Measurements from ENCODE around the gene PSMF1. TPM values are rescaled to one million over a fixed set of nuclear protein-coding genes. Genes with fewer than 3 reads are reported as not detected.

The PSMF1 gene
- total RNA-seq, 1 experiment from 2014 or later, result 90.8 TPM

DNA sequence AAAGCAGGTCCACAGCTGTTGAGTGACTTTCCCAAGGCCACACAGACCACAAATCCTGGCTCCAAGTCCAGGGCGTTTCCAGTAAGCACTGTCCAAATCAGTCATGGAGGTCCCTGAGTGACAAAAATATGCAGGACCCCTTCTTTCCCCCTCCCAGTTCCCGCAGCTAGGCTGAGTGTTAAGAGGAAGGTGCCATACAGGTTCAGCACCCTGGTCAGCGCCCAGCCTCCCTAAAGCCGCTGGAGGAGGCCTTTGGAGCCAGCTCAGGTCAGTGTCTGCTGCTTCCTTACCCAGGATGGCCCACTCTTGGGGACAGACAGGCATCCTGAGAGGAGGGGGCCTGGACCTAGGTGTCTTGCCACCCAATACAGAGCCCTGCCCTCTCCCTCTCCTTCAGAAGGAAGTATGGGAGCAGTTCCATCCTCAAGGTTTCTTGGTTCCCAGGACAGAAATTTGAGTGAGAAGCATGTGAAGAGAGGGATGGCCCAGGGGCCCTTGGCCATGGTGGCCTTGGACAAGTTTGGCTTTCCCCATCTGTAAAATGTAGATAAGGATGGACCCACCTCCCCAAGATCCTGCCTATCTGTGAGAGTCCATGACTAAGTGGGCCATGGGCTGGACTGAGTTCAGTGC lies 53.2 kb downstream of the PSMF1 start:
- Histone ChIP-seq H3K9me3 (ENCODE audit: control insufficient read depth, low read depth, low read length) (no peaks in the 10 kb centered on the region), H2BK20ac (ENCODE audit: low read depth, low read length, poor library complexity, severe bottlenecking) (no peak overlapping the region), H4K91ac (ENCODE audit: insufficient read length, low read depth, low read length) (no peak overlapping the region), H2BK15ac (ENCODE audit: low read depth, low read length) (no peak overlapping the region), H3T11ph (ENCODE audit: low read length) (no peak overlapping the region), H2BK12ac (ENCODE audit: insufficient read length, low read depth, low read length) (no peak overlapping the region), H3K23me2 (ENCODE audit: insufficient read length, low read depth, low read length, poor library complexity, severe bottlenecking) (no peaks in the 10 kb centered on the region), H3K23ac (ENCODE audit: insufficient read length, low read depth, low read length) (no peak overlapping the region), H3K4me1 (ENCODE audit: insufficient read depth, low read length) (no peaks in the 10 kb centered on the region), H2AK5ac (ENCODE audit: insufficient read length, low read length) (no peak overlapping the region), H3K27ac (ENCODE audit: insufficient read length, low read depth, low read length) (no peak overlapping the region), H4K5ac (ENCODE audit: insufficient read length, low read depth, low read length) (no peak overlapping the region), H4K20me1 (ENCODE audit: control insufficient read depth, insufficient read depth, insufficient read length) (no peaks in the 10 kb centered on the region), H3K79me1 (ENCODE audit: insufficient read depth, low read depth, low read length, poor library complexity, severe bottlenecking) (no peaks in the 10 kb centered on the region), H2BK120ac (ENCODE audit: low read depth, low read length, poor library complexity, severe bottlenecking) (no peak overlapping the region), H3K56ac (ENCODE audit: insufficient read length, low read depth, low read length) (no peak overlapping the region), H3K79me2 (ENCODE audit: insufficient read depth, low read length) (no peaks in the 10 kb centered on the region), H3K4me2 (ENCODE audit: insufficient read depth, insufficient read length, low read length) (no peak overlapping the region), H3K18ac (ENCODE audit: insufficient read length, low read depth, low read length) (no peak overlapping the region), H2AFZ (ENCODE audit: low read length) (no peak overlapping the region), H2BK5ac (ENCODE audit: insufficient read length, low read length) (no peak overlapping the region), H4K8ac (replicated peaks; ENCODE audit: insufficient read length, low read depth, low read length) (no peak overlapping the region), H3K4ac (ENCODE audit: low read depth, low read length) (no peak overlapping the region), H3K27me3 (ENCODE audit: insufficient read depth, low read length) (no peaks in the 10 kb centered on the region), H3K14ac (ENCODE audit: insufficient read depth, low read length) (no peak overlapping the region), H3K9ac (ENCODE audit: extremely low read depth, insufficient read length, low read length) (no peak overlapping the region)
- WGBS (ENCODE audit: extremely low coverage, insufficient read length, low lambda C conversion rate), result no CpG with 5 or more reads among the region's 4 CpGs
- Mint-ChIP-seq H3K4me3 (no peak overlapping the region), H3K36me3 (ENCODE audit: insufficient read depth in 1 of 3, low read depth in 3 of 3) (peaks cover 27 to 48% (median 30%) of the 10 kb centered on the region in 3 experiments; a peak in 6 of 7 replicates), H3K27ac (no peak overlapping the region), H3K27me3 (ENCODE audit: low read depth) (no peaks in the 10 kb centered on the region), H3K4me1 (no peaks in the 10 kb centered on the region), H3K9me3 (no peaks in the 10 kb centered on the region; a peak in 1 of 5 replicates)
- TF ChIP-seq CTCF (conservative IDR thresholded peaks at IDR 0.05), result no peak
- DNase-seq, result peak; percentile 77
